PFSK-1 (cell line): Measurements from ENCODE around the gene RNASEH2C.

Source experiments
- FOXP2 ChIP-seq: optimal IDR thresholded peaks from 2 replicates; pipeline ENCODE3; 2011; ENCODE audit warnings: borderline replicate concordance, control low read depth, inconsistent platforms; ENCODE audit not compliant: insufficient read depth; ENCODE audit errors: extremely low read length, extremely low read depth
- POLR2AphosphoS5 ChIP-seq: IDR thresholded peaks from 2 replicates; pipeline ENCODE4 v1.6.1; 2012; ENCODE audit warnings: low read depth, mild to moderate bottlenecking, control low read depth, low read length, moderate library complexity
- TF ChIP-seq, protein P1 (sequence below), 2 experiments: IDR thresholded peaks; 2 replicates each; pipeline versions ENCODE4 v1.6.1 to v1.8.0; 2011 to 2012; ENCODE audit warnings: low read depth in 2 of 2, low read length in 2 of 2, control low read depth in 1 of 2, inconsistent platforms in 1 of 2, mild to moderate bottlenecking in 1 of 2, moderate library complexity in 1 of 2; ENCODE audit not compliant: insufficient read depth in 1 of 2

DNA sequence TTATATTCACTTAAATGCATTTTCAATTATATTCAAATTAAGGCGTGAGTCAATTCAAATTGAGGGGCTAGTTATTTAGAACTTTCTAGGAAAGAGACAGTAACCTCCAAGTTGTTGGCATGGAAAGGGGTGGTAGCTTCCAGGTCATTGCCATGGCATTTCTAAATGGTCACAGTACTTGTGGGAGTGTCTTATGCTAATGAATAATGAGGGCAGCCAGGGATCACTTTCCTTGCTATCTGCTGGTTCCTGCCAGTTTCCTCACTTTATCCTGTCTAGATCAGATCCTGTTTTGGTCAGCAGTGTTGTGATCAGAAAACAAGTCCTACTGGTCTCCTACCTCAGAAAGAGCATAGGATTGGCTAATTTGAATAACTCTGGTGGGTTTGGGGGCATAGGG, 21.8 kb upstream of the RNASEH2C start:
- TF ChIP-seq, protein P1, sequence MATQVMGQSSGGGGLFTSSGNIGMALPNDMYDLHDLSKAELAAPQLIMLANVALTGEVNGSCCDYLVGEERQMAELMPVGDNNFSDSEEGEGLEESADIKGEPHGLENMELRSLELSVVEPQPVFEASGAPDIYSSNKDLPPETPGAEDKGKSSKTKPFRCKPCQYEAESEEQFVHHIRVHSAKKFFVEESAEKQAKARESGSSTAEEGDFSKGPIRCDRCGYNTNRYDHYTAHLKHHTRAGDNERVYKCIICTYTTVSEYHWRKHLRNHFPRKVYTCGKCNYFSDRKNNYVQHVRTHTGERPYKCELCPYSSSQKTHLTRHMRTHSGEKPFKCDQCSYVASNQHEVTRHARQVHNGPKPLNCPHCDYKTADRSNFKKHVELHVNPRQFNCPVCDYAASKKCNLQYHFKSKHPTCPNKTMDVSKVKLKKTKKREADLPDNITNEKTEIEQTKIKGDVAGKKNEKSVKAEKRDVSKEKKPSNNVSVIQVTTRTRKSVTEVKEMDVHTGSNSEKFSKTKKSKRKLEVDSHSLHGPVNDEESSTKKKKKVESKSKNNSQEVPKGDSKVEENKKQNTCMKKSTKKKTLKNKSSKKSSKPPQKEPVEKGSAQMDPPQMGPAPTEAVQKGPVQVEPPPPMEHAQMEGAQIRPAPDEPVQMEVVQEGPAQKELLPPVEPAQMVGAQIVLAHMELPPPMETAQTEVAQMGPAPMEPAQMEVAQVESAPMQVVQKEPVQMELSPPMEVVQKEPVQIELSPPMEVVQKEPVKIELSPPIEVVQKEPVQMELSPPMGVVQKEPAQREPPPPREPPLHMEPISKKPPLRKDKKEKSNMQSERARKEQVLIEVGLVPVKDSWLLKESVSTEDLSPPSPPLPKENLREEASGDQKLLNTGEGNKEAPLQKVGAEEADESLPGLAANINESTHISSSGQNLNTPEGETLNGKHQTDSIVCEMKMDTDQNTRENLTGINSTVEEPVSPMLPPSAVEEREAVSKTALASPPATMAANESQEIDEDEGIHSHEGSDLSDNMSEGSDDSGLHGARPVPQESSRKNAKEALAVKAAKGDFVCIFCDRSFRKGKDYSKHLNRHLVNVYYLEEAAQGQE (IDR thresholded peaks at IDR 0.05; ENCODE audit: insufficient read depth in 1 of 2, low read depth in 2 of 2, low read length in 2 of 2), result no peak
- TF ChIP-seq FOXP2 (no peak), POLR2AphosphoS5 (no peak)
